ENCODE data around the gene IGF1.

The IGF1 gene

DNA sequence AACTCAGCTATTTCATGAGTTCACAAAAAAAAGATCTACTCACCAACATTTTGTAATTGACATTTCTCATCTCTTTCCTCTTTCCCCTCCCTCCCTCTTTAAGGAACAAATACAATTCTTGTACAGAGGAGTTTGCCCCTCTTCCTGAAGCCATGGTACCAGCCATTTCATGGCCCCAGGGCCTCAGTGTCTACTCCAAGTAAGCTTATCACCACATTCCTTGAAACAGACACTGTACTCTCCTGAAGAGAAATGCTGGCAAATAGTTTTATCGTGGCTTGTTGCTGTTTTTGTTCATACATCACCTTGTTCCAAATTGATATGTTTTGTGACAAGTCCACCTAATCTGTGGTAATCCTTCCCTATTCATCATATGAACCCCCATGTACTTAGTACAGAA, 29.7 kb upstream of the IGF1 start:
- TF ChIP-seq, protein P1, sequence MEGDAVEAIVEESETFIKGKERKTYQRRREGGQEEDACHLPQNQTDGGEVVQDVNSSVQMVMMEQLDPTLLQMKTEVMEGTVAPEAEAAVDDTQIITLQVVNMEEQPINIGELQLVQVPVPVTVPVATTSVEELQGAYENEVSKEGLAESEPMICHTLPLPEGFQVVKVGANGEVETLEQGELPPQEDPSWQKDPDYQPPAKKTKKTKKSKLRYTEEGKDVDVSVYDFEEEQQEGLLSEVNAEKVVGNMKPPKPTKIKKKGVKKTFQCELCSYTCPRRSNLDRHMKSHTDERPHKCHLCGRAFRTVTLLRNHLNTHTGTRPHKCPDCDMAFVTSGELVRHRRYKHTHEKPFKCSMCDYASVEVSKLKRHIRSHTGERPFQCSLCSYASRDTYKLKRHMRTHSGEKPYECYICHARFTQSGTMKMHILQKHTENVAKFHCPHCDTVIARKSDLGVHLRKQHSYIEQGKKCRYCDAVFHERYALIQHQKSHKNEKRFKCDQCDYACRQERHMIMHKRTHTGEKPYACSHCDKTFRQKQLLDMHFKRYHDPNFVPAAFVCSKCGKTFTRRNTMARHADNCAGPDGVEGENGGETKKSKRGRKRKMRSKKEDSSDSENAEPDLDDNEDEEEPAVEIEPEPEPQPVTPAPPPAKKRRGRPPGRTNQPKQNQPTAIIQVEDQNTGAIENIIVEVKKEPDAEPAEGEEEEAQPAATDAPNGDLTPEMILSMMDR (conservative IDR thresholded peaks at IDR 0.05; ENCODE audit: control insufficient read depth, insufficient read depth, low read depth, low read length), result no peak
- no peak for DNase-seq (ENCODE audit: low read depth)

DNA sequence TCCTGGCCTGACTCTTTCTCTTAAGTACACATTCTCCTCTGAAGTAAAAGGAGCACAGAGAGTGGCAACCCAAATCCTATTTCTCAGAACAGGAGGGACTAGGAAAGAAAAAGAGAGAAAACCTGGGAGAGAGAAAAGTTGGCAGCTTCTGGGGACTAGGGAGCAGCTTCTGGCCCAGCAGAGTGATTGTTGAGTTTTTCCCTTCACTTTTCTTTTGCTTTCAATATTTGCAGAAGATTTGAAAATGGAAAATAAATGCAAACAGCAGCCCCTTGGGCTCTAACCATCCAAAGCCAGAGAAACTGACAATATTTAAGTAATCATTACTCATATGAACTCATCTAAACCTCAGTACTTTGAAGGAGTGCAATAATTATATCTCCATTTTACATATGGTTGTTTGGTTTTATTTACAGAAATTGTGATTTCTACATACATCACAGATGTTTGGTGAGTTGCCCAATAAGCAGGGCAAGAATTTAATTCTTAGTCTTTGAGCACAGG, 28.8 kb upstream of the IGF1 start:
- H3K4me3 ChIP-seq (ENCODE audit: control insufficient read depth, low read depth, low read length), result no peak overlapping the region
- TF ChIP-seq, protein P1 (conservative IDR thresholded peaks at IDR 0.05; ENCODE audit: control insufficient read depth, insufficient read depth, low read depth, low read length), result no peak
- no peak for DNase-seq (ENCODE audit: low read depth)

More for the DNA sequence above, 29.7 kb upstream of the IGF1 start:
- no peak overlapping the region for H3K4me3 ChIP-seq (ENCODE audit: control insufficient read depth, low read depth, low read length)

DNA sequence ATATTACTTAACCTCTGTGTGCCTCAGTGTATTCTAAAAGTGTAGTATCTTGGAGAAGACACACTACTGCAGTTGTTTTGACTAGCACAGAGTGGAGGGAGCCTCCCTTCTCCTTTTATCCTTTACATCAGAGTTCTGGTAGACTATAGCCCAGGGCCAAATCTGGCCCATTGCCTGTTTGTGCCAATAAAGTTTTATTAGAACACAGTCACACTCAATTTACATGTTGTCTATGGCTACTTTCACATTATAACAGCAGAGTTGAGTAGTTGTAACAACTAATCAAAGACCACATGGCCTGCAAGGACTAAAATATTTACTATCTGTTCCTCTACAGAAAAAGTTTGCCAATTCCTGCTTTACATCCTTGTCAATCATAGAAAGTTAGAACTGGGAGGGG, 27.7 kb upstream of the IGF1 start:
- no peak for DNase-seq (ENCODE audit: low read depth)
- no peak overlapping the region for H3K4me3 ChIP-seq (ENCODE audit: control insufficient read depth, low read depth, low read length)
- TF ChIP-seq, protein P1 (conservative IDR thresholded peaks at IDR 0.05; ENCODE audit: control insufficient read depth, insufficient read depth, low read depth, low read length), result no peak

DNA sequence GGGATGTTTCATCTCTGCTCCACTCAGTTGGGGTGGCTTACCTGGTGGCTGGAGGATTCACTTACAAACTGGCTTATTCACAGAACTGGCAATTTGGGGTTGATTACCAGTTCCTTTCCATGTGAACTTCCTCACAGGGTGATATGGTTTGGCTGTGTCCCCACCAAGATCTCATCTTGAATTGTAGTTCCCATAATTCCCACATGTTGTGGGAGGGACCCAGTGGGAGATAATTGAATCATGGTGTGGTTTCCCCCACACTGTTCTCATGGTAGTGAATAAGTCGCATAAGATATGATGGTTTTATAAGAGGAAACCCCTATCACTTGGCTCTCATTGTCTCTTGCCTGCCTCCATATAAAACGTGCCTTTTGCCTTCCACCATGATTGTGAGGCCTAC, 26.9 kb upstream of the IGF1 start:
- no peak overlapping the region for H3K4me3 ChIP-seq (ENCODE audit: control insufficient read depth, low read depth, low read length)
- DNase-seq (ENCODE audit: low read depth), result no peak
- TF ChIP-seq, protein P1 (conservative IDR thresholded peaks at IDR 0.05; ENCODE audit: control insufficient read depth, insufficient read depth, low read depth, low read length), result no peak

DNA sequence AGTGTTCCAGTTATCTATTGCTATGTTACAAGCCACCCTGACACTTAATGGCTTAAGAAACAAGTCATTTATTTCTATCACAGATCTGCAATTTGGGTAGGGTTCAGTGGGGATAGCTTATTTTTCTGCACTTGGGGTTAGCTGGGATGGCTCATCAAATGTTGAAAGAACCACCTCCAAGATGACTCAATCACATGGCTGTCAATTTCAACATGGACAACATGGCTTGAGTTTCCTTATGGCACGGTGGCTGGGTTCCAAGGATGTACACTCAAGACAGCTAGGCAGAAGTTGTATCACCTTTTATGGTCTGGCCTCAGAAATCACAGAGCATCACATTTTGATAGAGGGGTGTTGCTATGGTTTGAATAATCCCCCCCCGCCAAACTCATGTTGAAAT, 24.5 kb upstream of the IGF1 start:
- TF ChIP-seq, protein P1 (conservative IDR thresholded peaks at IDR 0.05; ENCODE audit: control insufficient read depth, insufficient read depth, low read depth, low read length), result no peak
- no peak overlapping the region for H3K4me3 ChIP-seq (ENCODE audit: control insufficient read depth, low read depth, low read length)
- no peak for DNase-seq (ENCODE audit: low read depth)

DNA sequence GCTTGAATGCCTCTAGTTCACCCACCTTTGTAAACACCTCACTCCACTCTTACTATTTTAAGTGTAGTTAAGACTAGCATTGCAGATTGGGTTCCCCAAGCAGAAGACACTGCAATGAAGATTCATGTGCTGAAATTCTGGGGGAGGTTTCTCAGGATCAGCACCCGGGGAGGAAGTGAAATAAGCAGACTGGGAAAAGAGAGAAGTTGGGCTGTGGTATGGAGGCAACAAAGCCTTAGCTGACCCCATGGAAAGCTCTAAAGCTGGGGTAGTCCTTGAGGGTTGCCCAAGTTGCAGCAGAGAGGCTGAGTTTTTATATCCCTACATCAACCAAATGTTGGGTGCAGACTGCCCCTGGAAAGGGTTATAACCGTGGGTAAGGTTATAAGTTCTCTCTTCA, 23.9 kb upstream of the IGF1 start:
- TF ChIP-seq, protein P1 (conservative IDR thresholded peaks at IDR 0.05; ENCODE audit: control insufficient read depth, insufficient read depth, low read depth, low read length), result no peak
- no peak overlapping the region for H3K4me3 ChIP-seq (ENCODE audit: control insufficient read depth, low read depth, low read length)
- no peak for DNase-seq (ENCODE audit: low read depth)

DNA sequence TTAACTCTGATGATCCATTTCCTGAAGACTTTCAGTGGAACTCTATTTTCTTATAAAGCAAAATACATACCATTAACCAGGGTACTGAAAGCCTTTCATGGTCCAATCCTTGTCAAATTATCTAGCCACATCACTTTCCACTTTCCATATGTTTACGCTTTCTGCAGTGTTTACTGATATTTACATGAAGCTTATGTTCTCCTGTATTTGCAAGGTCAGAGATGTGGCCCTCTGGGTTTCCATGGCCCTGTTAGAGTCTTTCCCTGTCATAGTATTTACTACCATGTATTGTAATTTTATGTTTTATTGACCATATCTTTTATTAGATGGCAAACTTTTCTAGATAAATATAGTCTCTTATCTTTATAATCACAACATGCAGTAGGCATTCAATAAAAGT, 23.5 kb upstream of the IGF1 start:
- no peak overlapping the region for H3K4me3 ChIP-seq (ENCODE audit: control insufficient read depth, low read depth, low read length)
- TF ChIP-seq, protein P1 (conservative IDR thresholded peaks at IDR 0.05; ENCODE audit: control insufficient read depth, insufficient read depth, low read depth, low read length), result no peak
- no peak for DNase-seq (ENCODE audit: low read depth)
